ENCODE measurements around the gene MYO5A.
"Not testable (repeated sequence)": the region's sequence is repeated elsewhere in the genome, so short reads cannot be mapped to it uniquely, and the experiment has no call there.

The MYO5A gene

DNA sequence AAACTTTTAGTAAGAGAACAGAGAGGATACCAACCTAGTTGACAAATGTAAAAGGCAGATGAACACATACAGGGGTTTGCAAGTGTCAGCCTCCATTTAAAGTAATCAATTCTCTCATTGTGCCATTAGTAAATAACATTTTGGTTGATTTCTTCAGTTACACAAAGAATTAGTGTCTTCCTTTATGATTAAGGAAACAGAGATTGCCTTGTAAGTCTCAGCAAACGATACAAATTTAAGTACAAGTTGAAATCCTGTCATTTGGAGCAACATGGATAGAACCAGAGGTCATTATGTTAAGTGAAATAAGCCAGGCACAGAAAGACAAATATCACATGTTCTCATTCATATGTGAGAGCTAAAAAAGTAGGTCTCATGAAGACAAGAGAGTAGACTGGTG, 26.1 kb downstream of the MYO5A start:
- DNase-seq: no peak

- no peak for DNase-seq
Measured at GRCh38 chr15:52499506-52499905, 29.2 kb downstream of the MYO5A start.

- DNase-seq: no peak
Measured at GRCh38 chr15:52498706-52499105, 30.0 kb downstream of the MYO5A start.

DNA sequence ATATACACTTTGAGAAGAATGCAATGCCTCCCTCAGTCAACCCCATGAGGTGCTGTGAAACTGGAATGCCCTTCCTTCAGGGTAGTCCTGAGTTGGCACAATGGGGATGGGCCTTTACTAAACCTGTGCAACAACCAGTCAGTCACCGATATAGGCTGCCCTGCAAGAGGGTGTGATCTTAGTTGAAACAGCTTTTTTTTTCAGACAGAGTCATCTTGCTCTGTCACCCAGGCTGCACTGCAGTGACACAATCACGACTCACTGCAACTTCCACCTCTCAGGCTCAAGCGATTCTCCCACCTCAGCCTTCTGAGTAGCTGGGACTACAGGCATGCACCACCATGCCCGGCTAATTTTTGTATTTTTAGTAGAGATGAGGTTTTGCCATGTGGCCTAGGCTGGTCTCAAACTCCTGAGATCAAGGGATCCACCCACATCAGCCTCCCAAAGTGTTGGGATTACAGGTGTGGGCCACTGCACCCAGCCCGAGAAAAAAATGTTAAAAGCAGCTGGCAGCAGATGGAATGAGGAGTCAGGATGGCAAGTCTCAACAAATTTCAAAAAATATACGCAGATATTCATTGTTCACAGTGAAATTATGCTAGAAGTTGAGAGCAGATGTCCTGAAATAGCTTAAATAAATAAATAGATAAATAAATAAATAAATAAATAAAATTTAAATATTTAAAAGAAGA, 31.8 kb downstream of the MYO5A start:
- no peak for DNase-seq

DNA sequence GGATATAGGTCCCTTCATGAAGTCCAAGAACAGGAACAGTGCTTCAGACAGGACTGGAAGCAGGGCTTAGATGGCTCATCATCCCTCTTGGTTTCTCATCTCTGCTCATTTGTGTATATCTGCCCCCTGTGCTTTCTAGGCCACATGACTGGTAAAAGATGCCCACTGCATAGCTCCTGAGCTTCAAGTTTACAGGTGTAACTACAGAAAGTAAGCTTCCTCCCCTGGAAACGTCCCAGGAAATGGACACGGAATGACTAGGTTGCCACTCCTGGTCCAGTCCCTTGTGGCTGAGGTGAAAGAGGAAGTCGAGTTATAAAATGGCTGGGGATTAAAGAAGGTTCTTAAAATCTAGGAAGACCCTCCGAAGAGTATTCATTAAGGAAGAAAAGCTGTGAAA, 32.5 kb downstream of the MYO5A start:
- DNase-seq: no peak

- DNase-seq: no peak
Measured at GRCh38 chr15:52495125-52495524, 33.6 kb downstream of the MYO5A start.

DNA sequence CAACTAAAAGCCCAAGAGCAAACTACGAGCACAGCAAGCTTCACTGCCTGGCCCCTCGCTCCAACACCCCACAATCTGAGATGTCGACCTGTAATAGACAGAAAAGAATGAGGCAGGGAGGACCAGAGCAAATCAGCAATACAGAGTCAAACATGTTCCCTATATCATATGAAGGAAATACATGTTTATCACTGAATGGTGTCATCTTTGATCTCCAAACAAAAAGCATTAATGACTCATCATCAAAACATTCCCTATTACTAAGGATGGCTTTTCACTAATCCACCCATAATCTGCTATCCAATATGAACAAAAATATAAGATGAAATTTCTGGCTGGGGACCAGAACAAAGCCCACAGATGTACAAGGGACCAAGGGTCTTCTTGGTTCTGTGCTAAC, 34.7 kb downstream of the MYO5A start:
- DNase-seq: no peak

DNA sequence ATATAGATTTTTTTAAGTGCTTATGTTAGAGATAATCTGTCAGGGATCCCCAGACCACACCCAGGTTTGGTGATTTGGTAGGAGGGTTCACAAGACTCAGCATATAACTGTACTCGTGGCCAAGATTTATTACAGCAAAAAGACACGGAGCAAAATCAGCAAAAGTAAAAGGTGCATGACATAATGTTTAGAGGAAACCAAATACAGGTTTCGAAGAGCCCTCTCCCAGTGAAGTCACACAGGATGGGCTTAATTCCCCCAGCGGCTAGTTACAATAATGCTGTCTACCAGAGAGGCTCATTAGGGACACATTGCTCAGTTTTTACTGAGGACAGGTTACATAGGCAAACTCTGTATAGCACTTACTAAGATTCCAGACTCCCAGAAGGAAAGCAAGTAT, 36.5 kb downstream of the MYO5A start:
- no peak for DNase-seq

- DNase-seq: no peak
Measured at GRCh38 chr15:52491472-52491871, 37.2 kb downstream of the MYO5A start.

DNA sequence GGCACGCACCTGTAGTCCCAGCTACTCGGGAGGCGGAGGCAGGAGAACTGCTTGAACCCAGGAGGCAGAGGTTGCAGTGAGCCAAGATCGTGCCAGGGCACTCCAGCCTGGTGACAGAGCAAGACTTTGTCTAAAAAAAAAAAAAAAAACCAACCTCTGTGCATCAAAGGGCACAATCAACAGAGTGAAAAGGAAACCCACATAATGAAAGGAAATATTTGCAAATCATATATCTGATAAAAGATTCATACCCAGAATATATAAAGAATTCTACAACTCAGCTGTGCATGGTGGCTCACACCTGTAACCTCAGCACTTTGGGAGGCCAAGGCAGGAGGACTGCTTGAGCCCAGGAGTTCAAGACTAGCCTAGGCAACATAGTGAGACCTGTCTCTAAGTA, 39.2 kb downstream of the MYO5A start:
- DNase-seq: not testable (repeated sequence)

- DNase-seq: no peak
Measured at GRCh38 chr15:52488830-52489229, 39.9 kb downstream of the MYO5A start.

- no peak for DNase-seq
Measured at GRCh38 chr15:52486003-52486996, 42.4 kb downstream of the MYO5A start.

DNA sequence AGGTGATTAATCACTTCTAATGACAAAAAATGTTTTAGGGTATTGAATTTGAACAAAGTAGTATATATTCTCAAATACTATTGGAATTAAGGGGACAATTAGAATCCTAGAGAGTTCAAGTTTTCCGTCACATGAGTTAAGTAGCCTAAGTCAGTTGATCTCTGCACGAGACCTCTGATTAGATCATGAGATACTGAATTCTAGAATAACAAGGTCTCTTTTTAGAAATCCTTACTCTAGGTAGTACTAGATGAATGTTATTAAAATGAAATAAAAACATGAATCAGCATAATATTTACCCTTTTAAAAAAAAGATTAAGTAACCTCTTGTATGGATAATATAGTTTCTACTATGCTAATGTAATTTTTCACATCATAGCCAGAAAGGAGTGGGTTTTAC, 43.4 kb downstream of the MYO5A start:
- DNase-seq: no peak

GRCh38 chr15:52483707-52484106, 45.0 kb downstream of the MYO5A start:
- DNase-seq: no peak

DNA sequence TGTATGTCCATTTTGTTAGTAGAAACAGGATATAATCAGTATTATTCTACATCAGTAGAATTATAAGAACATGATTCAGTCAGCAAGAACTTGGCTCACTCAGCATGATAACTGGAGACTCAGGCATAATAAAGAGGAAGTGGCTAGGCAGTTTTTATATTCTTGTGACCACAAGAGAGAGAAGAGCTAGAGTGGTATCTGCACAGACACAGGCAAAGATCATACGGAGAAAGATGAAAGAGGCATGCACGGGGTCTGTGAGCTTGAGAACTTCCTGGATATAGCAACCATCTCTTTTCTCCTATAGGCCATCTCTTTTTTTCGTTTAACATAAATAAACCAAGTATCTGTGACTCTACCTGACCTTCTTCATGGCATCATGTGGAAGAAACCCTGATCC, 46.8 kb downstream of the MYO5A start:
- DNase-seq: no peak

GRCh38 chr15:52480990-52481389, 47.7 kb downstream of the MYO5A start:
- no peak for DNase-seq

GRCh38 chr15:52466716-52467115, 62.0 kb downstream of the MYO5A start:
- DNase-seq: no peak

GRCh38 chr15:52466134-52466701, 62.5 kb downstream of the MYO5A start:
- no peak for DNase-seq

GRCh38 chr15:52464478-52464877, 64.2 kb downstream of the MYO5A start:
- no peak for DNase-seq

DNA sequence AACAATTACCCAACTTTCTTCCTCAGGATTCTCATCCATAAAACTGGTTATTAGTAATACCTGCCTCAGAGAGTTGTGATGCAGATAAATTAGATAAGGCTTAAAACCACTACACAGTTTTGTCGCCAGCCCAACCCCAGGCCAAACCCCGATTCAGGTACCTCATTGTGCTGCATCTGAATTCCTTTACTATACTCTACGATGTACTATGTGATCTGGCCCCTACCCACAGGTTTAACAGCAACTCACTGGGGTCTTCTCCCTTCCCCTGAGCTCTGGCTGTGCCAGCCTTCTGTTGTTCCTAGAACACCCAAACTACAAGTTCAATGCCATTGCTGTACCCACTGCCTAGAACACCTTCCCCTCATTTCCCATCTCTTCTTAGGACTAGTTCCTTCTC, 64.6 kb downstream of the MYO5A start:
- DNase-seq: no peak

- DNase-seq: no peak
Measured at GRCh38 chr15:52463638-52464037, 65.0 kb downstream of the MYO5A start.

DNA sequence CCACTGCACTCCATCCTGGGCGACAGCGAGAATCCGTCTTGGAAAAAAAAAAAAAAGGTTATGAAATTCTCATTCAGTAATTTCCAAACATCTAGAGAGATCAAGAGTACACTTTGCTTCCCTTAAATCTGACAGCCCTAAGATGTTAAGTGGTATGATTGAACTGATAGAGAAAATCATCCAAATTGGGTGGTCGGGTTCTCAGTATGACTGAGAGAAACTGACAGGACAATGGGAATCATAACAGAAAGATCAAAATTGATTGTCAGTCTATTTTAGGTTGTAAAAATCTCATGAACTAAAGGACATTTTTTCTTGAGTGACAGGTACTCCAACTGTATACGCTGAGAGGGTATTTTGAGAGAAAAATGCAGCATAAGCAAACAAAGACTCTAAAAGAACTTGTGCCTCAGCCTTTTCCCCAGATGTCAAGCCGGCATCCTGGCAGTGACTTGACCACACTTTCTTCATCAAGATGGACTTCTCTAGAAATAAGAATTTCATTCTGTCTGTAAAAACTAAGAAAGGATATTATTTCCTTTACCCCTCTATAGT, 65.8 kb downstream of the MYO5A start:
- no peak for DNase-seq

- DNase-seq: not testable (repeated sequence)
Measured at GRCh38 chr15:52459701-52460100, 69.0 kb downstream of the MYO5A start.

DNA sequence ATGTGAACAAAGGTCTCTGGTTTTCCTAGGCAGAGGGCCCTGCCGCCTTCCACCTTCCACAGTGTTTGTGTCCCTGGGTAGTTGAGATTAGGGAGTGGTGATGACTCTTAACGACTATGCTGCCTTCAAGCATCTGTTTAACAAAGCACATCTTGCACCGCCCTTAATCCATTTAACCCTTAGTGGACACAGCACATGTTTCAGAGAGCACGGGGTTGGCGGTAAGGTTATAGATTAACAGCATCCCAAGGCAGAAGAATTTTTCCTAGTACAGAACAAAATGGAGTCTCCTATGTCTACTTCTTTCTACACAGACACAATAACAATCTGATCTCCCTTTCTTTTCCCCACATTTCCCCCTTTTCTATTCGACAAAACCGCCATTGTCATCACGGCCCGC, 69.4 kb downstream of the MYO5A start:
- not testable (repeated sequence) for DNase-seq
